GM12878 (cell line): ENCODE results near the gene FN1. TPM values are rescaled to one million over a fixed set of nuclear protein-coding genes. Genes with fewer than 3 reads are reported as not detected.

Experiments used
- ATAC-seq: fragments of 200-7000 bp; cut with Tn5 transposase; 3 replicates; pipeline ENCODE4 v1.9.1; 2020; ENCODE audit warnings: mild to moderate bottlenecking, moderate library complexity
- BruUV-seq: library from RNA; stranded (reverse); fragments of 400-500 nt; replicated peaks from 2 replicates; lab custom pipeline; 2021; lab: Mats Ljungman, UMichigan
- CTCF ChIA-PET: fragments of 300-600 bp; sonication (Branson Sonifier 250); formaldehyde crosslinking; extraction: SDS; loops from one replicate; lab custom pipeline; 2021; ENCODE audit warnings: inconsistent platforms; lab: Yijun Ruan, JAX
- POLR2A ChIA-PET: fragments of 350-600 bp; formaldehyde crosslinking; extraction: SDS; loops from one replicate; lab custom pipeline; 2021; ENCODE audit warnings: inconsistent platforms; lab: Charles Lee
- RAD21 ChIA-PET: fragments of 300-600 bp; sonication (Branson Sonifier 250); formaldehyde crosslinking; loops from one replicate; lab custom pipeline; 2023; ENCODE audit warnings: antibody characterized with exemption; ENCODE audit not compliant: unreplicated experiment; lab: Charles Lee
- SMC1A ChIA-PET: fragments of 300-600 bp; sonication (Branson Sonifier 250); formaldehyde crosslinking; loops from one replicate; lab custom pipeline; 2023; ENCODE audit not compliant: unreplicated experiment, uncharacterized antibody; lab: Charles Lee
- DNase-seq: peaks from one replicate; pipeline ENCODE4 v3.0.0-alpha.2; 2011; ENCODE audit warnings: low read depth, low spot score
- FAIRE-seq: peaks from 3 replicates; lab custom pipeline; 2011; peaks lifted over from hg19 to GRCh38; lab: Jason Lieb, UNC
- H2AFZ ChIP-seq: 2 replicates; pipeline ENCODE4 v1.6.0; 2011; ENCODE audit warnings: low read depth, low read length, control low read depth; ENCODE audit not compliant: control insufficient read depth
- H3K27ac ChIP-seq: 2 replicates; pipeline ENCODE4 v1.5.1; 2011; ENCODE audit warnings: control low read depth; ENCODE audit not compliant: control insufficient read depth, insufficient read depth
- H3K27me3 ChIP-seq, 2 experiments: replicated peaks in 1 of 2; 2 replicates each; pipeline versions ENCODE4 v1.6.0 to v1.6.1; 2011; ENCODE audit warnings: low read length in 1 of 2; ENCODE audit not compliant: control insufficient read depth in 2 of 2, insufficient read depth in 2 of 2
- H3K36me3 ChIP-seq, 2 experiments: 2 replicates each; pipeline ENCODE4 v1.5.1; 2011; ENCODE audit warnings: low read length in 1 of 2; ENCODE audit not compliant: control insufficient read depth in 2 of 2, insufficient read depth in 2 of 2
- H3K4me1 ChIP-seq: 2 replicates; pipeline ENCODE4 v1.6.1; 2011; ENCODE audit warnings: mild to moderate bottlenecking, low read length, moderate library complexity, mixed read lengths; ENCODE audit not compliant: control insufficient read depth, insufficient read depth
- H3K4me2 ChIP-seq: 2 replicates; pipeline ENCODE4 v1.6.0; 2011; ENCODE audit warnings: control low read depth; ENCODE audit not compliant: control insufficient read depth, insufficient read depth
- H3K4me3 ChIP-seq: fragments of 200-600 bp; sonication (generic); 2 replicates; pipeline ENCODE4 v1.5.1; 2016
- H3K79me2 ChIP-seq: 2 replicates; pipeline ENCODE4 v1.6.0; 2011; ENCODE audit warnings: low read length; ENCODE audit not compliant: control insufficient read depth, insufficient read depth
- H3K9ac ChIP-seq: 2 replicates; pipeline ENCODE4 v1.8.0; 2011; ENCODE audit warnings: low read length, control low read depth, mixed read lengths; ENCODE audit not compliant: control insufficient read depth, insufficient read depth
- H3K9me3 ChIP-seq: replicated peaks from 3 replicates; pipeline ENCODE4 v1.5.1; 2011; ENCODE audit warnings: mild to moderate bottlenecking, low read length; ENCODE audit not compliant: control insufficient read depth, insufficient read depth
- H4K20me1 ChIP-seq: 2 replicates; pipeline ENCODE4 v1.6.0; 2011; ENCODE audit not compliant: control insufficient read depth, insufficient read depth
- BHLHE40 ChIP-seq, 2 experiments: fragments of 450-650 bp in 1 of 2; IDR thresholded peaks; 2 replicates each; pipeline ENCODE4 v1.6.1; 2011 to 2017; ENCODE audit warnings: low read depth in 2 of 2, borderline replicate concordance in 1 of 2, improper control_type of control experiment in 1 of 2, low read length in 1 of 2, mild to moderate bottlenecking in 1 of 2
- CBX5 ChIP-seq: sonication (generic); IDR thresholded peaks from 2 replicates; pipeline ENCODE4 v1.6.1; 2016; ENCODE audit warnings: low read depth, moderate library complexity, mild to moderate bottlenecking, inconsistent platforms
- EP300 ChIP-seq, 2 experiments: fragments of 150-350 bp in 1 of 2; IDR thresholded peaks; 2 replicates each; pipeline ENCODE4 v1.6.1; 2011 to 2012; ENCODE audit warnings: low read depth in 2 of 2, low read length in 2 of 2, borderline replicate concordance in 1 of 2, improper control_type of control experiment in 1 of 2, inconsistent platforms in 1 of 2; ENCODE audit not compliant: control insufficient read depth in 1 of 2
- FOXM1 ChIP-seq: IDR thresholded peaks from 2 replicates; pipeline ENCODE4 v1.6.1; 2012; ENCODE audit warnings: low read depth, mild to moderate bottlenecking, inconsistent platforms, low read length, moderate library complexity
- IKZF1 ChIP-seq: fragments of 450-650 bp; conservative IDR thresholded peaks from 2 replicates; pipeline ENCODE4 v1.6.1; 2017; ENCODE audit warnings: antibody characterized with exemption, mild to moderate bottlenecking
- RBBP5 ChIP-seq: fragments of 200-600 bp; sonication (generic); conservative IDR thresholded peaks from 2 replicates; pipeline ENCODE4 v1.6.1; 2016
- RFX5 ChIP-seq: IDR thresholded peaks from 2 replicates; pipeline ENCODE4 v1.6.1; 2011; ENCODE audit warnings: low read depth, low read length, improper control_type of control experiment
- TCF3 ChIP-seq: IDR thresholded peaks from 2 replicates; pipeline ENCODE4 v1.6.1; 2012; ENCODE audit warnings: low read depth, mild to moderate bottlenecking, low read length, borderline replicate concordance; ENCODE audit not compliant: insufficient read depth
- ZNF384 ChIP-seq: IDR thresholded peaks from 2 replicates; pipeline ENCODE4 v1.6.1; 2012; ENCODE audit warnings: low read depth, mild to moderate bottlenecking, low read length, improper control_type of control experiment, borderline replicate concordance
- WGBS: methylation state at CpG from one replicate; pipeline ENCODE4 v1.1.6; 2016; ENCODE audit warnings: low lambda C conversion rate; ENCODE audit not compliant: insufficient replicate concordance, insufficient coverage; ENCODE audit errors: missing lambda C conversion rate; 5-methylcytosine and 5-hydroxymethylcytosine counted together
- in situ Hi-C: fragments of 300-500 bp; cut with MboI; formaldehyde crosslinking; loops from 9 replicates; pipeline ENCODE4 v1.14.3; 2018; ENCODE audit warnings: mixed read lengths
- intact Hi-C: fragments of 100-400 bp; cut with micrococcal nuclease; formaldehyde crosslinking; loops from one replicate; pipeline ENCODE4 v1.14.2; 2022; ENCODE audit not compliant: unreplicated experiment
- polyA plus RNA-seq, 11 experiments: library from polyadenylated mRNA; depleted of rRNA in 4 of 11; unstranded in 6 of 11; stranded (reverse) in 5 of 11; fragments of >200 nt; fragmentation: Nextera tagmentation in 4 of 11; fragmentation: Illumina TruSeq in 1 of 11; extraction: Ambion mirVana in 4 of 11; extraction: Trizol in 1 of 11; gene quantifications; 1 replicate in 1 of 11; 2 replicates in 10 of 11; pipeline versions ENCODE4 v1.2.1 to v1.2.3, GENCODE V29; 2011 to 2016; ENCODE audit warnings: inconsistent platforms in 2 of 11, missing spikeins in 2 of 11, low read depth in 1 of 11
- total RNA-seq, 4 experiments: library from RNA; depleted of rRNA in 3 of 4; stranded (reverse); fragments of >200 nt in 3 of 4; fragmentation: Illumina TruSeq in 1 of 4; extraction: Trizol in 1 of 4; gene quantifications; 2 replicates each; pipeline versions ENCODE4 v1.2.1 to v1.2.3, GENCODE V29; 2013 to 2021
- TF ChIP-seq, protein P1 (sequence below): fragments of 150-350 bp; IDR thresholded peaks from 2 replicates; pipeline ENCODE4 v1.6.1; 2014; ENCODE audit warnings: mild to moderate bottlenecking, low read depth, low read length
- TF ChIP-seq, protein P2 (sequence below): fragments of 450-650 bp; IDR thresholded peaks from 2 replicates; pipeline ENCODE4 v1.6.1; 2016; ENCODE audit warnings: mild to moderate bottlenecking

FN1 gene
- total and polyA plus RNA-seq, 10 of the 15 experiments (the other 5 are each of a cell fraction or from before 2014, with no cell fraction given), result 0.60 to 9.4 (median 1.5) TPM

DNA sequence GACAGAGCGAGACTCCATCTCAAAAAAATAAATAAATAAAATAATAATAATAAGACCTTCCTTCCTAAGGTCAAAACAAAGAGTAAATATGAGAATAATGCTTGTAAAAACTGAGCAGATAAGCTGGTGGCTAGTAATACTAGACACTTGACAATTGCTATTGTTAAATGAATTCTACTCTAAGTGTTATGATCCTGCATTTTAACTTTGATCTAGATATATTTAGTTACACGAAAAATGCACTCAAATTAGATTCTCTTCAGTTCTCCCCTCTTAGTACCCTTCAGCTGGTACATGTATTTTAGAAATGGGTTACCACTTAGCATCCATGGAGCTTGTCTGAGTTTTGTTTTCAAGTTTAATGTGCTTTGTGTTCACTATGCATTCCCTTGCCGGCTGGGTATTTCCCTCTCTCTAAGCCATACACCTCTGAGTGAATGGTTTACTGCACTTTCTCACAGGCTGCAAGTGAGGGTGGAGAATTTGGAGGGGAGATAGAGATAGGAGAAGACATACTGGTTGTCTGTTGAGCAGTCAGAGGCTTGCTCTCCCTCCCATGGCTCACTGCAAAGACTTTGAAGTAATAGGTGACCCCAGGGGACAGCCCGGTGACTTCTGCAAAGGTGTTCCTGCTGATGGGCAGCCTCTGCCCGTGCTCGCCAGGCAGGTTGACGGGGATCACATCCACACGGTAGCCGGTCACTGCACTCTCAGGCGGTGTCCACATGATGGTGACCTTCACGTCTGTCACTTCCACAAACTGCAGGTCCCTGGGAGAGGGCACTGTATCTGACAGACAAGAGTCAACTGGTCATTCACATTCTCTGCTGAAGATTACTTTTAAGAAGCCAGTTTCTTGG, 29.9 kb downstream of the FN1 start (continued):
- TF ChIP-seq, protein P1, sequence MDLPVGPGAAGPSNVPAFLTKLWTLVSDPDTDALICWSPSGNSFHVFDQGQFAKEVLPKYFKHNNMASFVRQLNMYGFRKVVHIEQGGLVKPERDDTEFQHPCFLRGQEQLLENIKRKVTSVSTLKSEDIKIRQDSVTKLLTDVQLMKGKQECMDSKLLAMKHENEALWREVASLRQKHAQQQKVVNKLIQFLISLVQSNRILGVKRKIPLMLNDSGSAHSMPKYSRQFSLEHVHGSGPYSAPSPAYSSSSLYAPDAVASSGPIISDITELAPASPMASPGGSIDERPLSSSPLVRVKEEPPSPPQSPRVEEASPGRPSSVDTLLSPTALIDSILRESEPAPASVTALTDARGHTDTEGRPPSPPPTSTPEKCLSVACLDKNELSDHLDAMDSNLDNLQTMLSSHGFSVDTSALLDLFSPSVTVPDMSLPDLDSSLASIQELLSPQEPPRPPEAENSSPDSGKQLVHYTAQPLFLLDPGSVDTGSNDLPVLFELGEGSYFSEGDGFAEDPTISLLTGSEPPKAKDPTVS, result no peak
- no peak for TF ChIP-seq RBBP5
- TF ChIP-seq BHLHE40 (IDR thresholded peaks at IDR 0.05; ENCODE audit: borderline replicate concordance in 1 of 2, low read depth in 2 of 2, low read length in 1 of 2), result no peak
- no peak for TF ChIP-seq EP300 (IDR thresholded peaks at IDR 0.05; ENCODE audit: borderline replicate concordance in 1 of 2, control insufficient read depth in 1 of 2, low read depth in 2 of 2, low read length in 2 of 2)
- TF ChIP-seq CBX5, result no peak

DNA sequence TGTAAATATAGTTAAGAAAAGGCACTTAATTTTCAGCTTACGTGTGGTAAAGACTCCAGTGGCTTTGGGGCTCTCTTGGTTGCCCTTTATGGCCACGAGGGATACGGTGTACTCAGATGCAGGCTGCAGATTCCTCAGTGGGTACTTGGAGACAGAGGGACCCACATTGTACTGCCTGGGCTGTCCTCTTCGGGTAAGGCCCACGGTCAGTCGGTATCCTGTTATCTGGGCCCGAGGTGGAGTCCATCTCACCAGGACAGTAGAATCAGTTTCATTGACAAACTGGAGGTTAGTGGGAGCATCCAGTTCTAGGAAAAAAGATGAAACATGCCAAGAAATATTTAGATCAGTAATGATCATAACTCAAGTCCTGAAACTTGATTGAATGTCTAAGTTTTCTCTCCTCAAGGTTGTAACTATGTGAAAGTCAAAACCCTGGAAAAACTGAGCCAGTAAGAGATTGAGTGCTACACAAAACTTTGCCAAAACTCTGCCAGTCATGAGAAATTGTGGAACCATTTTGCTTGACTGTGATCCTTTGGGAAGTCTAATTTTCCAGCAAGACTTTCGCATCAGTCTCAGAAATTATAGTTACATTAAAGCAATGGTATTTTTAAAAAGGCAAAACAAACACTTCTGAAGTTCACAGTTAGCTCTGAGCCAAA, 31.4 kb downstream of the FN1 start:
- H3K4me3 ChIP-seq, result no peak overlapping the region
- intact Hi-C loops (no loop called here), in situ Hi-C loops (no loop called here)
- H2AFZ ChIP-seq, result no peak overlapping the region
- WGBS, result 75% methylated on average over 8 of the region's 8 CpGs
- no peak overlapping the region for H3K9ac ChIP-seq
- RAD21 ChIA-PET, result interaction anchor here (0.6 to 0.7 kb wide), 2 partner anchors 10 to 384 kb away, joined by 3 read pairs; no protein-coding TSS in a partner anchor
- H3K79me2 ChIP-seq, result no peaks in the 10 kb centered on the region
- POLR2A ChIA-PET, result no interaction called here
- H3K36me3 ChIP-seq, result no peaks in the 10 kb centered on the region; a peak in 1 of 4 replicates
- no peak for ATAC-seq
- no peak overlapping the region for H3K4me2 ChIP-seq
- SMC1A ChIA-PET, result interaction anchor here (1.5 to 1.7 kb wide), 2 partner anchors 10 to 13 kb away, joined by 4 to 7 read pairs; no protein-coding TSS in a partner anchor
- TF ChIP-seq ZNF384, result no peak
- no peak for TF ChIP-seq IKZF1
- TF ChIP-seq, protein P2, sequence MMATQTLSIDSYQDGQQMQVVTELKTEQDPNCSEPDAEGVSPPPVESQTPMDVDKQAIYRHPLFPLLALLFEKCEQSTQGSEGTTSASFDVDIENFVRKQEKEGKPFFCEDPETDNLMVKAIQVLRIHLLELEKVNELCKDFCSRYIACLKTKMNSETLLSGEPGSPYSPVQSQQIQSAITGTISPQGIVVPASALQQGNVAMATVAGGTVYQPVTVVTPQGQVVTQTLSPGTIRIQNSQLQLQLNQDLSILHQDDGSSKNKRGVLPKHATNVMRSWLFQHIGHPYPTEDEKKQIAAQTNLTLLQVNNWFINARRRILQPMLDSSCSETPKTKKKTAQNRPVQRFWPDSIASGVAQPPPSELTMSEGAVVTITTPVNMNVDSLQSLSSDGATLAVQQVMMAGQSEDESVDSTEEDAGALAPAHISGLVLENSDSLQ, result no peak
- no peak for TF ChIP-seq FOXM1
- no peak for TF ChIP-seq TCF3
- TF ChIP-seq RFX5, result no peak
- H3K4me1 ChIP-seq, result no peaks in the 10 kb centered on the region
- no peaks in the 10 kb centered on the region; the same call in 2 of the 3 replicates for H3K9me3 ChIP-seq
- BruUV-seq, result no TSS peak
- H3K27me3 ChIP-seq, result no peaks in the 10 kb centered on the region
- no peak for FAIRE-seq
- CTCF ChIA-PET, result interaction anchor here (1.1 kb wide), 1 partner anchor 516 kb away, joined by 3 read pairs; no protein-coding TSS in a partner anchor
- no peak for DNase-seq
- H4K20me1 ChIP-seq, result no peaks in the 10 kb centered on the region
- H3K27ac ChIP-seq, result no peak overlapping the region
